Amygdala (tissue), 56 donors: Measurements from ENCODE around the gene TM9SF1.

Experiments
- DNase-seq, 56 donors: peaks; one replicate each; lab custom pipeline; 2025; lab: John Stamatoyannopoulos, UW

The TM9SF1 gene

GRCh38 chr14:24198814-24199524 lies 3.7 kb upstream of the TM9SF1 start:
- DNase-seq, result no peak

- no peak for DNase-seq
Measured at GRCh38 chr14:24197056-24197450, 1.8 kb upstream of the TM9SF1 start.

- peak in 1 of 56 donors; percentile 37 for DNase-seq
Measured at GRCh38 chr14:24196071-24197055, 1.1 kb upstream of the TM9SF1 start.

GRCh38 chr14:24194873-24195185 lies 412 bp downstream of the TM9SF1 start:
- no peak for DNase-seq

GRCh38 chr14:24194186-24194872 lies 912 bp downstream of the TM9SF1 start:
- DNase-seq, result no peak

- DNase-seq, result no peak
Measured at GRCh38 chr14:24192933-24193332, 2.3 kb downstream of the TM9SF1 start.

- no peak for DNase-seq
Measured at GRCh38 chr14:24190416-24190815, 4.8 kb downstream of the TM9SF1 start.

- no peak for DNase-seq
Measured at GRCh38 chr14:24189460-24189859, 5.8 kb downstream of the TM9SF1 start.

- DNase-seq, result no peak
Measured at GRCh38 chr14:24189059-24189375, 6.2 kb downstream of the TM9SF1 start.

GRCh38 chr14:24188251-24189058 lies 6.8 kb downstream of the TM9SF1 start, which contains the start of gene IPO4:
IPO4 (minus strand) TSS chr14:24188816; CDS start chr14:24188787, 29 bp downstream.
- DNase-seq, result peak; percentile 68 to 97 (median 93)

- DNase-seq, result no peak
Measured at GRCh38 chr14:24187539-24187915, 7.7 kb downstream of the TM9SF1 start.

- DNase-seq, result no peak
Measured at GRCh38 chr14:24186831-24187538, 8.3 kb downstream of the TM9SF1 start.

GRCh38 chr14:24185741-24186140 lies 9.5 kb downstream of the TM9SF1 start:
- DNase-seq, result no peak

- no peak for DNase-seq
Measured at GRCh38 chr14:24185026-24185425, 10.2 kb downstream of the TM9SF1 start.

GRCh38 chr14:24184104-24184970 lies 10.9 kb downstream of the TM9SF1 start:
- no peak for DNase-seq

GRCh38 chr14:24183014-24183481 lies 12.2 kb downstream of the TM9SF1 start:
- DNase-seq, result no peak

GRCh38 chr14:24182110-24182882 lies 12.9 kb downstream of the TM9SF1 start:
- DNase-seq, result no peak
